ENCODE data around the gene ZHX3. TPM values are rescaled to one million over a fixed set of nuclear protein-coding genes. Genes with fewer than 3 reads are reported as not detected.

Gene ZHX3
- total RNA-seq, 1 experiment from 2014 or later, result 4.6 TPM

DNA sequence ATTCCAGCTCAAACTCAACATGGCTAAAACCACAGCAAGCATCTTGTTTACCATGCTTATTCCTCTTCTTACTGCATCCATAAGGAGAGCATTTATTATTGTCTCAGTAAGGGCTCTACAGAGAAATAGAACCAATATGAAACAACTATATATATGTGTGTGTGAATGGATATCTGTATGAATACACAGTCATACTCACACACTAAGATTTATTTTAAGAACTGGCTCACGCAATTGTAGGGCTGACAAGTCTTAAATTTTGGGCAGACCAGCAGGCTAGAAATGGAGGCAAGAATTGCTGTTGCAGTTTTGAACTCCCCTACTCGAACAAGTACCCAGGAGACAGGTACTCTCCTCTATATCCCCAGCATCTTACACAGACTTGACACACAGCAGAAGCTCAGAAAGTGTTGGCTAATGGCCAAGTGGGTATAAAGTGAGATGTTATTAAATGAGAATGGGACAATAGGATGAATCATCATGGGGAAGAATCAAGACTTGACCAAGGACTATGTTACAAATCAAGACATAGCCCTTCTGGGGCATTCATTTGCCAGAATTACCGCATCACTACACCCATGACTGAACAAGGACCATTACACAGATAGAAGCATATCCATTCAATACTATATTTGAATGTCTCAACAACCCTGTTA, 13.0 kb downstream of the ZHX3 start:
- DNase-seq (ENCODE audit: extremely low read depth, low read depth), result no peak

DNA sequence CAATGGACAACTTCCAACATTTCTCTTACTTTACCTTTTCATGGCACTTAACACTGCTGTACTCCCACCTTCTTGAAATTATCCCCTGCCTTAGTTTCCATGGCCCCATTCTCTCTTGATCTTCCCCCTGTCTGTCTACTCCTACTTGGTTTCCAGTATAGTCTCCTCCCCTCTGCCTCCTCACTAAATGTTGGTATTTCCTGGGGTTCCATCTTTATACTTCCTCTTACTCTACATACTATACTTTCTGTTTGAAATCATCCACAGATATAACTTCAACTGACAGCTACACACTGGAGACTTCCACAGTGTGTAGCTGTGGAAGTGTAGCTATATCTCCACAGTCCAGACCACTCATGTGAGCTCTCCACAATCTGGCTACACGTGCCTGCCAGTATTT, 13.5 kb downstream of the ZHX3 start:
- DNase-seq (ENCODE audit: extremely low read depth, low read depth), result no peak

DNA sequence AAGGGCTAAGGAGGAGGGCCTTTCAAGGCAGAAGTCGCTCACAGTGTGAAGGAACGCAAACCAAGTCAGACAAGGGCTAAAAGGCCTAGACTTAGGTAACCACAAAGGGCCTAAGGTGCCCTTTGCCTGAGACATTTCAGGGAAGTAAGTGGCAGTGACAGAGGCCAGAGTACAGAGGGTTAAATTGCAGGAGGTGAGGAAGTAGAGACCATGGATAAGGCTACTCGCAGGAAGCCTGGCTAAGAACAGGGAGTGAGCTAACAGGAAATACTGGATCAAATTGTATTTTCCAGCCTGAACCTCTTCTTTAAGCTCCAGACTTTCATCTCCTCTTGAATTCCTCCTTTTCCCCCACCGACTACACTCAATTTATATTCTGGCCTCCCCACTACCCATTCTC, 16.6 kb downstream of the ZHX3 start:
- no peak for DNase-seq (ENCODE audit: extremely low read depth, low read depth)

DNA sequence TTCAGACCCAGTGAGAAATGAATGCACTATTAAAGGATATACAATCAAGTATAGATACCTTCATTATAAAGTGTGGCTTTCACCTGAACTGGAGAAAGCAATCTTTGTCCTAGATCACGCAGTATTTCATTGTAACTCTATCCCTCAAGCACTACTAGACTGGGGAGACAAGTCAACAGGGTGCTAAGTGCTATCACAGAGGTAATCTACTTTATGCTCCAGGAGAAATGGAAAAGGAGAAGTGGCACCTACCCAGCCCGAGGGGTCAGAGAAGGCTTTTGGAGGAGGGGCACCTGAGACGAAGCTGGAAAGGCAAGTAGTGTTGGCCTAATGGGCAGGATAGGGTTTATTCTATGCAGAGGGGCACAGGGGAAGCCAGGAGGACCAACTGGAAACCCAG, 17.1 kb downstream of the ZHX3 start:
- DNase-seq (ENCODE audit: extremely low read depth, low read depth), result no peak

DNA sequence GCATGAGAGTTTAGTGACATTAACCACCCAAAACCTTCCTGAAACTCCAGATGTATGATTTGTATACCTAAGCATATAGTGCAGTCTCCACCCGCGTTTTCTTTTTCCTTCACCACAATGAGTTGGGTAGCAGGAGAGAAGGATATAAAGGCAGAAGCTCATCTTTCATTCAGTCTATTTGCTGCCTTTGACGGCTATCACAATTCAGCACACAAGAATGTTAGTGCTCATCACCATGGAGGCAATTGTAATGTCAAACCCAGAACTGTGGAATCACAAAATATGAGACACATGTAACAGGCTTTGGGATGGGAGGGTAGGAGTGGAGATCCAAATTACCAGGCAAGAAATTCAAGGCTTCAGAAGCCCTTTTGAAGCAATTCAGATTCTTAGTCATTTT, 17.6 kb downstream of the ZHX3 start:
- no peak for DNase-seq (ENCODE audit: extremely low read depth, low read depth)

DNA sequence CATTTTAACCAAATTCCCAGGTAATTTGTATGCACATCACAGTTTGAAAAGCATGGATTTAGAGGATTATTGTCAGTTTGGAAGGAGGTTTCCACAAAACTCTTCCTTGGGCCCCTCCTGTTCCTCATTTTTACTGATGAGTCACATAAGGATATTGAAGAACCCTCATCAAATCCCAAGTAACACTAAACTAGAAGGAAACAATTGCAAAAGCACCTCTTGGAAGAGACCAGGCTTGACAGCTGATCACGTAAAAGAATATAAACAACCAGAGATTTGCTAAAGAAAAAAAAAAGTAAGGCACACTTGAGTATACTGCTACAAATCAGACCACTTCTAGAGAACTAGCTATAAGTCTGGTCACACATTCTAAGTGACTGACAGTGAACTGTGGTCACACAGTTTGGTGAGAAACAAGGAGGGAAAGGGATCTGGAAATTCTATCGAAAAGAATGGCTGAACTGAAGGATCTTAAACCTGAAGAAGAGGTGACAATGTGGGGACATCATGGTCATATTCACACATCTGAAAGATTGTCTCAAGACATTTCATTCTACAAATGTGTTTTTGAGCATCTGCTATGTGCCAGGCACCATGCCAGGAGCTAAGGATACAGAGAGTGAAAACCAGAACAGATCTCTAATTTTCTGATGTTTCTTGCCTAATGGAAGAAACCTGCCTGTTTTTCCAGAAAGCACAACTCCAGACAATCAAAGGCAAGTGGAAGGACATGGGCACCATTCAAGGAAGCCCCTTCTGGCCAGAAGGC, 24.1 kb downstream of the ZHX3 start:
- DNase-seq (ENCODE audit: extremely low read depth, low read depth), result no peak

DNA sequence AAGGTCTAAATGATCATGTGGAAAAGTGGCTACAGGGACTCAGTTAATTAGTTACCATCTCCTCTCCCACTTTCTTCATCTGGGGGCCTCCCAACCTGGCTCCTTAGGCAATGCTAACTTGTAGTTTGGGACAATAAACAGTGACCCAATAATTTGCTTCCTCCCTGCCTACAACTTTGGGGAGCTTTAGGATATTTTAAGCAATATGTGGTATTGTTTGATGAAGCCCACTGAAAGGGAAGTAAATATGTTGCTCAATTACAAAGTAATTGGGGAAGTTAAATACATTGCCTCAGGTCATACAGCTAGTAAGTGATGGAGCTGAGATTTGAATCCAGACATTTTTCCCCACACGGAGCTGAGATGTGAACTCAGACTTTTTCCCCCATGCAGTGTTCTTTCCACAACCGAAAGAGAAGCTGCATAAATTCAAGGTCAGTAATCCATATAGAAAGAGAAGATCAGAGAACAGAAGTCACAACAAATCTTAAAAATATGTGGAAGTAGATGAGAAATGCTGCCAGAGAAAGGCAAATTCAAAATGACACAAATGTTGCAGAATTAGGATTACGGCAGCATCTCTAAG, 26.6 kb downstream of the ZHX3 start:
- DNase-seq (ENCODE audit: extremely low read depth, low read depth), result no peak

DNA sequence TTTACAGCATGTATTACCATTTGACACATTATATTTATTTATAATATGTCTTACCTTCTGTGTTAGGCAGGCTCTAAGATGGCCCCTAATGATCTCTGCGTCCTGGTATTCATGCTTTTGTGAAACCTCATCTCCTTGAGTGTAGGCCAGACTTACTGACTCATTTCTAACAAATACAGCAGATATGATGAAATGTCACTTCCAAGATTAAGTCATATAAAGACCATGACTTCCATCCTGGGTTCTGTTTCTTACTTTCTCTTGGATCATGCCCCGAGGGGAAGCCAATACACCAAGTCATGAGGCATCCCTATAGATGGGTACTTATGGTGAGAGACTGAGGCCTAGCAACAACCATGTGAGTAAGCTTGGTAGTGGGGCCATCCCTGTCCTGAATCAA, 30.2 kb downstream of the ZHX3 start:
- no peak for DNase-seq (ENCODE audit: extremely low read depth, low read depth)

DNA sequence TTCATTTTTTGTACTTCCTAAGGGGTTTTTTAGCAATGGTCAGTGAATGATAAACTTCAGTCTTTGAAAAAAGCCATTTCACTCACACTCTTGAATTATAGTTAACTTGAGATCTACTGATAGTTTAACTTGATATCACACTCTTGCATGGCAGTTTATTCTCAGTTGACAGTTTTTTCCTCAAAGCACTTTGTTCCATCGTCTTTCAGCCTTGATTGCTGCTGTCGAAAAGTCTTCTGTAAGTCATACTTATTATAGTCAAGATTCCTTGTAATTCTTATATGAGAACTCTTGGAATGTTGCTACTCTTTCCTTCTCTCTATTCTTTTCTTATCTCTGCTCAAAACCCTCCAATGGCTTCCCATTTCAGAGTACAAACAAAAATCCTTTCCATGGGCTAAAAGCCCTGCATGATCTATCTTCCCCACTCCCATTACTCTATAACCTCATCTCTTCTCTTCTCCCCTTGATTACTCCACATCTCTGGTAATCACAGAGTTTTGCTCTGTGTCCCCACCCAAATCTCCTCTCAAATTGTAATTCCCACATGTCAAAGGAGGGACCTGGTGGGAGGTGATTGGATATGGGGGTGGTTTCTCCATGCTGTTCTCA, 31.2 kb downstream of the ZHX3 start:
- DNase-seq (ENCODE audit: extremely low read depth, low read depth), result no peak

DNA sequence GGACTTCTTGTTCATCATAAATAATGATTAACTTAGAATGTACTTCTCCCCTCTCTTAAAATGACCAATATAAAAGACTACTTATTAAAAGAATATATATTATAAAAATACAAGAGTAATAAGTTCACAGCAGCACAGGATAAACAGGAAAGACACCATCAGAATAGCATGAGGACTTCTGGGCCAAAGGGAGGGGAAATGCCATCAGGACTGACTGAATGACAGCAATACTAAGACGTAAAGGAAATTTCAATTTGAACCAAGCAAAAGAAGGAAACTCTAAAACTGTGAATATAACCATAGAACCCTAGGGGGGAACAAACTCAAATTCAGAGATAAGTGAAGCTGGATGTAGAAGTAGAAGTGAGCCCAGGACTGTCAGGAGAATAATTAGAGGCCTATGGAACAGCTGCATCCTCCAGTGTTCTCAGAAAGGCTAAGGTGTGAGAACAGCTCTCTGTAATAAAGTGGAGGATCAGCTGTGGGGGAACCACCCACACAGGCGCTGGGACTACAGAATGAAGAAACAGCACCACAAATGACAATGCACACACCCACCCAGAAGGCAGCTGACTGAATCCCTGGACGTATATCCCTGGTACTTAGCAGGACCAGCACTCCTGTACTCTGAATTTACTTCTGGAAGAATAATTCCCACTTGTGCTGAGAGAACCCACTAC, 37.8 kb downstream of the ZHX3 start:
- no peak for DNase-seq (ENCODE audit: extremely low read depth, low read depth)

DNA sequence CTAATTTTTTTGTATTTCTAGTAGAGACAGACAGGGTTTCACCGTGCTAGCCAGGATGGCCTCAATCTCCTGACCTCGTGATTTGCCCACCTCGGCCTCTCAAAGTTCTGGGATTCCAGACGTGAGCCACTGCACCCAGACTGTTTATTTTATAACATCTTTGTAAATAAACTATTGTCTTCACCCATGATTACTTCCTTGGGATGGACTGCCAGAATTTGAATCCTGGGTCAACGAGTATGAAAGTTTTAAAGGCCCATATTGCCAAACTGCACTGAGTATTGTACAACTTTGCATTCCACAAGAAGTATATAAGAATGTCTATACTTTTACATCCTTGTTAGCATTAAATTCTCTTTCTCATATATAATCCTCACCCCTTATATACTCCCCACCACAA, 38.6 kb downstream of the ZHX3 start:
- no peak for DNase-seq (ENCODE audit: extremely low read depth, low read depth)

DNA sequence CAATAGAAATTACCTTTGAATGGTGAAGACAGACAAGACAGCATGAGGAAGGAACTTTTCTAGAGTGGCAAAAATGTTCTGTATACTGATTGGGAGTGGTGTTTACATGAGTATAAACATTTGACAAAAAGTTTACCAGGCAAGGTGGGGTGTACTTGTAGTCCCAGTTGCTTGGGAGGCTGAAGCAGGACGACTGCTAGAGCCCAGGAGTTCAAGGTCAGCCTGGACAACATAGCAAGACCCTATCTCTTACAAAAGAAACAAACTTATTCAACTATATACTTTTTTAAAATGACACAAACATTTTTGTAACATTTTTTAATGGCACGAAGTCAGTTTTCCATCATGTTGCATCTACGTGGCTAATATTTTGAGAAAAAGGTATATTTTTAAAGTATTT, 40.5 kb downstream of the ZHX3 start:
- DNase-seq (ENCODE audit: extremely low read depth, low read depth), result no peak

DNA sequence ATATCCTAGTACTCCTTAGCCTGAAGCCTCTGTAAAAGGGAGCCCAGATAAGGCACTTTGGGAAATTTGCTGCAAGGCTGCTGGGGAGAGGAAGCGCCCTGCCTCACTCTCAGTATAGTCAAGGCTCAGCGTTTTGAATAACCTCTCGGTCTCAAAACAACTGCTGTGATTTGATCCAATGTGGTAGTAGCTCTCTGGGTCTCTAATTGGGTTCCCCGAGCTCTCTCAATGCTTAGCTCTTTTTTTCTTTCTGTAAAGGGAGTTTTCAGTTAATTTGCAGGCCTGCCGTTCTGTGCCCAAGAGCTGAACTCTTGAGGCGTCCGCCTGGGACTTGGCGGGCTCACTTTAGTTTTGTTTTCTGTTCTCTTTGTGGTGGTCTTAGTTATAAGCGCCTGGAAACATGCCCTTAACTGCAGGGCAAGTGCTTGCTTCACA, 41.2 kb downstream of the ZHX3 start:
- no peak for DNase-seq (ENCODE audit: extremely low read depth, low read depth)

DNA sequence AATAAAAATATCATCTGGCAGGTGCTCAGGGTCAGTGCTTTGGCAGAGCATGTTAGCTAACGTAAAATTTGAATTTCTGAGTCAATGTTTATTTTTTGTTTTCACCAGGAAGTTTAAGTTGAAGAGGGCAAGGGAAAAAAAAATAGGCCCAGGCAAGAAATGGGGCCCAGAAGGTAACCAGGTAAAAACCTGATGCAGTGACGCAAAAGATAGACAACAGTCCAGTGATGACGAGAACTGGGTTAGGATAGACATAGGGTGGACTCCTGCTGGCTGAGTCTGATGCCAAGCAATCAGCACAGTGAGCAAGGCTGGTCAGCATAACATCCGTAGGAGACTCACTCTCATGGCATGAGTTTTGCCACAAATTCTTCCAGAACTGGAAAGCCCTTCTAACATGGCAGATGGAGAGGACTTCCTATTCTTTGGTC, 42.2 kb downstream of the ZHX3 start:
- DNase-seq (ENCODE audit: extremely low read depth, low read depth), result no peak

DNA sequence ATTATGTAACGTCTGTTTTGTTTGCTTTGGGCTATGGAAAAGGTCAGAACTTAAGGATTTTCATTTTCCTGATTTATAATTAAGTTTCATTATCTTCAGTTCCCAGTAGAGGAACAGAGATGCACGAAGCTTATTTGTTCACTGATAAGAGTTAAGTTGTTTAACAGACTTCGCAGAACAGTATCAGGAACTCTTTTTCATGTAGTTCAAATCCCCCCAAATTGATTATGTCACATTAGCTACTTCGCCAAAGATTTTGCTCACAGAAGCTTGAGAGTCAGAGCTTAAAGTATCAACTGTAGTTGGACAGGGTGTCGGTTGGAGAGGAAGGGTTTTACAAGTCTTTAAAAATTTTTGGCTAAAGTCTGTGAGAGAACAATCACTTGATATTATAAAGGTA, 43.4 kb downstream of the ZHX3 start:
- DNase-seq (ENCODE audit: extremely low read depth, low read depth), result no peak

DNA sequence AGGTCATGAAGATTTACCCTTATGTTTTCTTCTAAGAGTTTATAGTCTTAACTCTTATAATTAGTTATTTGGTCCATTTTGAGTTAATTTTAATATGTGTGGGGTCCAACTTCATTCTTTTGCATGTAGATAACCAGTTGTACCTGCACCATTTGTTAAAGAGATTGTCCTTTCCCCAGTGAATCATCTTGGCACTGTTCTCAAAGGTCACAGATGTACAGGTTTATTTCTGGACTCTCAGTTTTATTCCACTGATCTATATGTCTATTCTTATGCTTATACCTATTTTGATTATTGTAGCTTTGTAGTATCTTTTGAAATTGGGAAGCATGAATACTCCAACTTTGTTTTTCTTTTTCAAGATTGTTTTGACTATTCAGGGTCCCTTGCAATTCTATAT, 44.1 kb downstream of the ZHX3 start:
- DNase-seq (ENCODE audit: extremely low read depth, low read depth), result no peak

DNA sequence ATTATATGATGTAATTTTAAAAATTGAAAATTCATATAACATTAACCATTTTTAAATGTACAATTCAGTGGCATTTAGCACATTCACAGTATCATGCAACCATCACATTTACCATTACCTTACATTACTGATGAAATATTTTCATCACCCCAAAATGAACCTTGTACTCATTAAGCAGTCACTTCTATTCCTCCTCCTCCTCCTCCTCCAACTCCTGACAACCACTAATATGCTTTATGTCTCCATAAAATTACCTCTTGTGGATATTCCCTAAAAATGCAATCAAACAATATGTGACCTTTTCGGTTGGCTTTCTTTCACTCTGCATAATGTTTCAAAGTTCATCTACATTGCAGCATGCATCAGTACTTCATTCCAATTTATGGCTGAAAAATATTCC, 45.2 kb downstream of the ZHX3 start:
- no peak for DNase-seq (ENCODE audit: extremely low read depth, low read depth)

DNA sequence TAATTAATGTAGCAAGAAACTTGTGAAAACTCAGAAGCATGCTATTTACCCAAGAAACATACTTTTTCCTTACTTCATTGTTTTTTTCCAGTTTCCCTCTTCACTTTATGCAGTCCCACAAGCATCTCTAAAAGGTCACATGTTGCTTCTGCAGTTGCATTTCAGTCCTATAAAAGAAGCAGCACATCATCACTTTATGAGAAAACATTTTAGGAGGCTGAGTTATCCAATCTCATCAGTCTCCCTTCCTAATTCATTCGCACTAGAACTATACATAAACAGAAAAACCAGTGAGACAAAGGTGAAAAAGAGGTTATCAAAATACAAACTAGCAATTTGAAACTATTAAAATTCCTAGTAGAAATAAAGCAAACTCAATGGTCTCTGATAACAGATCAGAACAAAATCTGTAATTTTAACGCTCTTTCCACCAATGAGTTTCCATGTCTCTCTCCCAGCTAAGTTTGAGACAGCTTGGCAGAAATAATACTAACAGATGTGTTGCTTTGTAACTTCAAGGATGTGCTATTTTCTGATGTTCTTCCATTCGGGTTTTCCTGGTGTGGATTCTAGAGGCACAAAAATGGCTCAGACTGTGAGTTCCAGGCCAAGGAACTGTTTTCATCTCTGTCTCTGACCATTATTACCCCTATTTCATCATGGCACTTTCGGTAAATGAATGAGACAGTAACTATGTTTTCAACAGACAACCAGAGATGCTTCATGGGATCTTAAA, 48.4 kb downstream of the ZHX3 start:
- DNase-seq (ENCODE audit: extremely low read depth, low read depth), result no peak

DNA sequence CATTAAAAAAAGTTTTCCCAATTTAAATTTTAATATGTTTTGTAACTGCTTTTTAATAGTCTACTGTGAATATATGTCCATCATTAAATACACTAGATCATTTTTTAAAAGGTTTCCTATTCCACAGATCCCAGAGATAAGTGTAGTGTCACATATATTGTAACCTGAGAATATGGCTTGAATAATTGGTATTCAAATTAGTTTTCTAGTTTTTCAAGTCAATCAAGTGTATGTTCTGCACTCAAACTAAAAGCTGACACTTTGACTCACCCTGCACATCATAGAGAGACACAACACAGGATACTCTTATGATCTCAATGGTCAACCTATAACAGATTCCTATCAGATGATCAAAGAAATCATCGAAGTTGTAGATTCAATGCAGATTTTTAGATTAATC, 49.1 kb downstream of the ZHX3 start:
- DNase-seq (ENCODE audit: extremely low read depth, low read depth), result no peak

DNA sequence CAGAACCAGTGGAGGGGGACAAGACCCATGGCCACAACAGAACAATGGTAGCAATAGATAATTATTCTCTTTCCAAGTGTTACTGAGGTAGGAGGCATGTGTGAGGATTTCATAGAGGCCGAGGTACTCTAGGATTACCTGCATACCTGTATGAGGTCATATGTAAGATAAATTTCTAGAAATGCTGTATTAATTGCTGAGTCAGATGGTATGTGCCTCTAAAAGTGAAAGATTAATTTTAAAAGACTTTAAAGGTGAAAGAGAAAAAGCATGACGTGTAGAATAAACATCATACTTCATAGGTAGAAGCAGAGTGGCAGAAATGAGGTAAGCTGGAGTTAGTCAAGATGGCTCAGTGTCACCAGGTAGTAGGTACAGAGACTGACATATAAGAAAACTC, 51.6 kb downstream of the ZHX3 start:
- DNase-seq (ENCODE audit: extremely low read depth, low read depth), result no peak

Measured in NCI-H460 (cell line).